ENCODE measurements around the gene DHRS2. TPM values are rescaled to one million over a fixed set of nuclear protein-coding genes. Genes with fewer than 3 reads are reported as not detected.

The DHRS2 gene
- total and polyA plus RNA-seq, 2 of the 13 experiments (the other 11 are each of a cell fraction or from before 2014, with no cell fraction given) = 1,621 to 3,021 TPM

DNA sequence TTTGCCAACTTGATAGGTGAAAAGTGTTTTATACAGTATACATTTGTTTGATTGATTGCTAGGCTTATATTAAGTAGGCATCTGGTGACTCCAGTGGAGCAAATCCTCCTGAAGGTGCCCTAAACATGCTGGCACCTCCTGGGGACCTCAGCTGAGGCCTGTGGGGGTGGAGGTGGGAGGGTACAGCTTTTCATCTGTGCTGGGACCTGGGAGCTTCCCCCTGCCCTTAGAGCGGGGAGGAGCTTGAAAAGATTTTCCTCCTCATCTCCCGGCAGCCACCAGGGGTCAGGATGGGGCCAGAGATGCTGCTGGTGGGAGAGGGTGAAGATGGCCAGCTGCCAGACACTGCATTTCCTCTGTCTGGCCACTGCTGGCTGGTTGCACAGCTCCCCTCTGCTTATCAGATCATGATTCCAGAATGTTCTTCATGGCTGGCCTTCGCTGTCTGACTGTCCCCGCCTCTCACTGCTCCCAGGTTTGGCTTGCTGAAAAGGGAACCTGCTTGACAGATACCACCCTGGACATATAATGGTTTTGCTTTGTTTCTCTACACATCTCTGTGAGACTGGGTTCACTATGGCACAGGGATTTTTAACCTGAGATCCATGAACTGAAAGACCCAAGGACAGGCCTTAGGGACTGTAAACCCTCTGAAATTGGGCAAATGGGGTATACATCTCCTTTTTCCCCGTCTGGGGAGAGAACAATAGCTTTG is 47.1 kb upstream of the DHRS2 start (continued):
- TF ChIP-seq, protein P1, sequence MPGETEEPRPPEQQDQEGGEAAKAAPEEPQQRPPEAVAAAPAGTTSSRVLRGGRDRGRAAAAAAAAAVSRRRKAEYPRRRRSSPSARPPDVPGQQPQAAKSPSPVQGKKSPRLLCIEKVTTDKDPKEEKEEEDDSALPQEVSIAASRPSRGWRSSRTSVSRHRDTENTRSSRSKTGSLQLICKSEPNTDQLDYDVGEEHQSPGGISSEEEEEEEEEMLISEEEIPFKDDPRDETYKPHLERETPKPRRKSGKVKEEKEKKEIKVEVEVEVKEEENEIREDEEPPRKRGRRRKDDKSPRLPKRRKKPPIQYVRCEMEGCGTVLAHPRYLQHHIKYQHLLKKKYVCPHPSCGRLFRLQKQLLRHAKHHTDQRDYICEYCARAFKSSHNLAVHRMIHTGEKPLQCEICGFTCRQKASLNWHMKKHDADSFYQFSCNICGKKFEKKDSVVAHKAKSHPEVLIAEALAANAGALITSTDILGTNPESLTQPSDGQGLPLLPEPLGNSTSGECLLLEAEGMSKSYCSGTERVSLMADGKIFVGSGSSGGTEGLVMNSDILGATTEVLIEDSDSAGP (CRISPR knock-in tag; IDR thresholded peaks at IDR 0.05; ENCODE audit: borderline replicate concordance) = peak; percentile 93
- TF ChIP-seq PHF20 (CRISPR knock-in tag; IDR thresholded peaks at IDR 0.05) = no peak; the same call in 1 of the 2 replicates
- TF ChIP-seq, protein P2, sequence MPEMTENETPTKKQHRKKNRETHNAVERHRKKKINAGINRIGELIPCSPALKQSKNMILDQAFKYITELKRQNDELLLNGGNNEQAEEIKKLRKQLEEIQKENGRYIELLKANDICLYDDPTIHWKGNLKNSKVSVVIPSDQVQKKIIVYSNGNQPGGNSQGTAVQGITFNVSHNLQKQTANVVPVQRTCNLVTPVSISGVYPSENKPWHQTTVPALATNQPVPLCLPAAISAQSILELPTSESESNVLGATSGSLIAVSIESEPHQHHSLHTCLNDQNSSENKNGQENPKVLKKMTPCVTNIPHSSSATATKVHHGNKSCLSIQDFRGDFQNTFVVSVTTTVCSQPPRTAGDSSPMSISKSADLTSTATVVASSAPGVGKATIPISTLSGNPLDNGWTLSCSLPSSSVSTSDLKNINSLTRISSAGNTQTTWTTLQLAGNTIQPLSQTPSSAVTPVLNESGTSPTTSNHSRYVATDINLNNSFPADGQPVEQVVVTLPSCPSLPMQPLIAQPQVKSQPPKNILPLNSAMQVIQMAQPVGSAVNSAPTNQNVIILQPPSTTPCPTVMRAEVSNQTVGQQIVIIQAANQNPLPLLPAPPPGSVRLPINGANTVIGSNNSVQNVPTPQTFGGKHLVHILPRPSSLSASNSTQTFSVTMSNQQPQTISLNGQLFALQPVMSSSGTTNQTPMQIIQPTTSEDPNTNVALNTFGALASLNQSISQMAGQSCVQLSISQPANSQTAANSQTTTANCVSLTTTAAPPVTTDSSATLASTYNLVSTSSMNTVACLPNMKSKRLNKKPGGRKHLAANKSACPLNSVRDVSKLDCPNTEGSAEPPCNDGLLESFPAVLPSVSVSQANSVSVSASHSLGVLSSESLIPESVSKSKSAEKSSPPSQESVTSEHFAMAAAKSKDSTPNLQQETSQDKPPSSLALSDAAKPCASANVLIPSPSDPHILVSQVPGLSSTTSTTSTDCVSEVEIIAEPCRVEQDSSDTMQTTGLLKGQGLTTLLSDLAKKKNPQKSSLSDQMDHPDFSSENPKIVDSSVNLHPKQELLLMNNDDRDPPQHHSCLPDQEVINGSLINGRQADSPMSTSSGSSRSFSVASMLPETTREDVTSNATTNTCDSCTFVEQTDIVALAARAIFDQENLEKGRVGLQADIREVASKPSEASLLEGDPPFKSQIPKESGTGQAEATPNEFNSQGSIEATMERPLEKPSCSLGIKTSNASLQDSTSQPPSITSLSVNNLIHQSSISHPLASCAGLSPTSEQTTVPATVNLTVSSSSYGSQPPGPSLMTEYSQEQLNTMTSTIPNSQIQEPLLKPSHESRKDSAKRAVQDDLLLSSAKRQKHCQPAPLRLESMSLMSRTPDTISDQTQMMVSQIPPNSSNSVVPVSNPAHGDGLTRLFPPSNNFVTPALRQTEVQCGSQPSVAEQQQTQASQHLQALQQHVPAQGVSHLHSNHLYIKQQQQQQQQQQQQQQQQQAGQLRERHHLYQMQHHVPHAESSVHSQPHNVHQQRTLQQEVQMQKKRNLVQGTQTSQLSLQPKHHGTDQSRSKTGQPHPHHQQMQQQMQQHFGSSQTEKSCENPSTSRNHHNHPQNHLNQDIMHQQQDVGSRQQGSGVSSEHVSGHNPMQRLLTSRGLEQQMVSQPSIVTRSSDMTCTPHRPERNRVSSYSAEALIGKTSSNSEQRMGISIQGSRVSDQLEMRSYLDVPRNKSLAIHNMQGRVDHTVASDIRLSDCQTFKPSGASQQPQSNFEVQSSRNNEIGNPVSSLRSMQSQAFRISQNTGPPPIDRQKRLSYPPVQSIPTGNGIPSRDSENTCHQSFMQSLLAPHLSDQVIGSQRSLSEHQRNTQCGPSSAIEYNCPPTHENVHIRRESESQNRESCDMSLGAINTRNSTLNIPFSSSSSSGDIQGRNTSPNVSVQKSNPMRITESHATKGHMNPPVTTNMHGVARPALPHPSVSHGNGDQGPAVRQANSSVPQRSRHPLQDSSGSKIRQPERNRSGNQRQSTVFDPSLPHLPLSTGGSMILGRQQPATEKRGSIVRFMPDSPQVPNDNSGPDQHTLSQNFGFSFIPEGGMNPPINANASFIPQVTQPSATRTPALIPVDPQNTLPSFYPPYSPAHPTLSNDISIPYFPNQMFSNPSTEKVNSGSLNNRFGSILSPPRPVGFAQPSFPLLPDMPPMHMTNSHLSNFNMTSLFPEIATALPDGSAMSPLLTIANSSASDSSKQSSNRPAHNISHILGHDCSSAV (CRISPR knock-in tag; IDR thresholded peaks at IDR 0.05; ENCODE audit: borderline replicate concordance) = peak; percentile 82; the same call in 1 of the 2 replicates
- no peak for TF ChIP-seq NR2F1 (CRISPR knock-in tag; IDR thresholded peaks at IDR 0.05)
- TF ChIP-seq KLF12 (CRISPR knock-in tag; IDR thresholded peaks at IDR 0.05; ENCODE audit: borderline replicate concordance) = peak; percentile 72; the same call in 1 of the 2 replicates
- 0 out of 2 replicates have a peak, but pooled peaks have one; percentile 44 for TF ChIP-seq NFE2L2 (IDR thresholded peaks at IDR 0.05; ENCODE audit: low read length)
- TF ChIP-seq AGO1 (IDR thresholded peaks at IDR 0.05; ENCODE audit: low read depth, low read length, poor library complexity, severe bottlenecking) = no peak
- peak; percentile 95; the same call in 1 of the 2 replicates for TF ChIP-seq TMF1 (CRISPR knock-in tag; IDR thresholded peaks at IDR 0.05; ENCODE audit: low read depth)
- 0 out of 2 replicates have a peak, but pooled peaks have one; percentile 39 for TF ChIP-seq ZSCAN12 (CRISPR knock-in tag; IDR thresholded peaks at IDR 0.05)
- peak; percentile 69 for TF ChIP-seq ZFP36 (IDR thresholded peaks at IDR 0.05; ENCODE audit: borderline replicate concordance, low read depth, low read length, partially characterized antibody)
- peak; percentile 98 for TF ChIP-seq ARNT2 (CRISPR knock-in tag; IDR thresholded peaks at IDR 0.05; ENCODE audit: low read depth)
- no peak for TF ChIP-seq ZNF382 (CRISPR knock-in tag; IDR thresholded peaks at IDR 0.05; ENCODE audit: borderline replicate concordance)
- TF ChIP-seq ZNF431 (CRISPR knock-in tag; IDR thresholded peaks at IDR 0.05; ENCODE audit: borderline replicate concordance, low read depth) = peak; percentile 91; the same call in 1 of the 2 replicates
- peak; percentile 90 for TF ChIP-seq AHR (CRISPR knock-in tag; IDR thresholded peaks at IDR 0.05)
- TF ChIP-seq MEIS1 (CRISPR knock-in tag; IDR thresholded peaks at IDR 0.05; ENCODE audit: borderline replicate concordance) = peak; percentile 99
- TF ChIP-seq HIVEP1 (CRISPR knock-in tag; IDR thresholded peaks at IDR 0.05) = peak; percentile 78
- peak; percentile 100 for TF ChIP-seq CBX5 (CRISPR knock-in tag; IDR thresholded peaks at IDR 0.05; ENCODE audit: borderline replicate concordance)
- peak; percentile 63; the same call in 1 of the 2 replicates for TF ChIP-seq ZNF441 (CRISPR knock-in tag; IDR thresholded peaks at IDR 0.05; ENCODE audit: borderline replicate concordance)
- peak; percentile 91 for TF ChIP-seq POGZ (CRISPR knock-in tag; IDR thresholded peaks at IDR 0.05)
- no peak for TF ChIP-seq POLR2A (IDR thresholded peaks at IDR 0.05; ENCODE audit: insufficient read depth in 1 of 2, low read depth in 2 of 2, low read length in 2 of 2)

All from HepG2 (cell line).